NK-92 treated with Interleukin-12 subunit alpha and Interleukin-12 subunit beta, amount 100 ng/mL, for 24 hours (cell line): ENCODE results near the gene GRIK4.

Experiments used
- DNase-seq: peaks from one replicate; lab custom pipeline; 2025; lab: John Stamatoyannopoulos, UW

Gene GRIK4

GRCh38 chr11:120547811-120548681, 36.5 kb downstream of the GRIK4 start:
- no peak for DNase-seq

DNA sequence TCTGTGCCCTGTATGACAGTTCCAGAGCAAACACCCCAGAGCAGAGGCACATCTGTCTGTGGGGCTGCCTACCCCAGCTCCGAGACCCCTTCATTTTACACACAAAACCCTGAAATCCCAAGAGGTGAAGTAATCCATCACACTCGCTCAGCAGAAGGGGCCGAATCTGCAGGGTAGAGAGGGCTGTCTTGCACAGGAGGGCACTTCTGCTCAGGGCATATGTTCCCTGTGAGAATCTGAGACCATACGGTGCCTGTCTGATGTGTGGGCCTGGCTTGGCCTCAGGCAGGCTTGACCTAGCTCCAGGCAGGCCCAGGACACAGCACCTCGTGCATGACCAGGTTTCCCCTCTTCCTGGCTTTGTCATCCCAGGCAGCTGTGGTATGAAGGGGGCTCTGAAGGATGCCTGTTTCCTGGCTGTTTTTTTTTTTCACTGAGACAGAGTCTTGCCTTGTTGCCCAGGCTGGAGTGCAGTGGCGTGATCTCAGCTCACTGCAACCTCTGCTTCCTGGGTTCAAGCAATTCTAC, 37.2 kb downstream of the GRIK4 start:
- no peak for DNase-seq

GRCh38 chr11:120549346-120549745, 37.8 kb downstream of the GRIK4 start:
- no peak for DNase-seq

- no peak for DNase-seq
Measured at GRCh38 chr11:120550007-120550406, 38.5 kb downstream of the GRIK4 start.

GRCh38 chr11:120551191-120551590, 39.6 kb downstream of the GRIK4 start:
- DNase-seq = no peak

GRCh38 chr11:120554766-120555432, 43.4 kb downstream of the GRIK4 start:
- no peak for DNase-seq

GRCh38 chr11:120555433-120555773, 43.9 kb downstream of the GRIK4 start:
- DNase-seq = no peak

GRCh38 chr11:120556797-120557196, 45.2 kb downstream of the GRIK4 start:
- no peak for DNase-seq

GRCh38 chr11:120558744-120559431, 47.3 kb downstream of the GRIK4 start:
- DNase-seq = no peak

- DNase-seq = no peak
Measured at GRCh38 chr11:120561286-120561685, 49.7 kb downstream of the GRIK4 start.

DNA sequence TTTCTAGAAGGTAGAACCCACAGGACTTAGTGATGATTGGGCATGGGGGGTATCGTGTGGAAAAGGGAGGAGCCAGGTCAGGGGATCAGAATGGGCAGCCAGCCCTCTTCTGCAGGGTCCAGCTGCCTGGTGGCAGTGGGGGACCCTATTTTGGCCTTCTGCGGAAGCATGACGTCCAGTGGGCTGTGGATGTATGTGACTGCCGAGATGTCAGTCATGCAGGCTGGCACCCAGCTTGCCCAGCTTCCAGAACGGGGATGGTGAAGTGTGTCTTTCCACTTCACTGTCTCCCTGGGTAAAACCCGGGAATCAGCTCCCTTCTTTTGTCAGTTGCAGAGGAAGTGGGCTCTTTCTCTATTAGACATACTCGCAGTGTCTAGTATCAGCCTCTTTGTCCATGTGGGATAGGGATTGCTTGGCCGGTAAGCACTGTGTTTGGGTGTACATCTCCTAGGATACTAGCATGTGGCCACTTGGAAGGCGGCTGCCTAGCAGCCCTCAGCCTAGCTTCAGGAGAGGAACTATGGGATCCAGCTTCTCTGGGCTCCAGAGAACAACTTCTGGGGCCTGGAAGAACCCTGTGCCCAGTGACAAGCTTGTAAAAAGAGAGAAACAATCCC, 51.4 kb downstream of the GRIK4 start:
- DNase-seq = no peak

GRCh38 chr11:120563703-120564572, 52.4 kb downstream of the GRIK4 start:
- DNase-seq = no peak

- DNase-seq = no peak
Measured at GRCh38 chr11:120564573-120565311, 53.2 kb downstream of the GRIK4 start.

DNA sequence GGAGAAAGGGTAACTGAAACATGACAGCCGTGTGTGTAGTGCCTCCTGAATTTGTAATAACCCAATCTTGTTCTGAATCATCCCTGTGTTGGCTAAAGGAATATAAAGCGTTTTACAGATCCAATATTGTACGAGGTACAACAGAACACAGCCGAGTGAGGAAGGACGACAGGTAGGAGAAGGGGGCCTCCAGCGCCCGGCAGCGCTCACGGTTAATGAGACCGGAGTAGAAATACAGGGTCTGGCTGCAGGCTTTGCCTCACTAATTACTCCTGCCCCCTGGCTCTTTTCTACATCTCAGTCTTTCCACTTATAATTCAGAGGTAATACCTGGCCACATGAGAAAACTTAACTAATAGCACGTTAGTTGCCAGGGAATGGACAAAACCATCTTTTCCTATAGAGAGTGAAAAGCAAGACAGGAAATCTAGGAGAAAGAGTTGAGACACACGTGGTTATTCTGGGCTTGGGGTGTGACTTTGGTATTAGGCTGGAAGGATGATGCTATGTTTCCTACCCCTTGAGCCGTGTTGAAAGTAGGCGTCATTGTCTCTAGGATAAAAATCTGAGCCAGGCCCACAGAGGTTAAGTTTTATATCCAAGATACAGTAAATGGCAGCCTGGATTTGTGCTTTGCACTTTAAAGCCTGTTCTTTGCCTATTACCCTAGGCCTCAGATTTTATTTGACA, 54.1 kb downstream of the GRIK4 start:
- DNase-seq = no peak

DNA sequence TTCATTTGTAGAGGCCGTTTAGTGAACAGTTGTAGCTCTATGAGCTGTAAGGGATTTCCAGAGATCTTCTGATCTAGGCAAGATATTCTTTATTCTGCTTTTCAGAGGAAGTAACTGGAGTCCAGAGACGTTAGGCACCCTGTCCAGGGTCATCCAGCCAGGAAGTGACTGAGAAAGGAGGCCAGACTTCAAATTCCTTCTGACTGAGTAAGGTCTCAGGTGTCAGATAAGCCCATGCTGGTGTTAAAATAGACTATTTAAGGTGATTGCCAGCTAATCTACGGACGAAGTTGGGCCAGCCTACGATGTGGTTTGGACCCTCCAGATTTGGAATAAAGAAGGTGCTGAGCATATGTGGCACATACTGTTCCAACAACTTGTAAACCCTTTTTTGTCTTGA, 54.6 kb downstream of the GRIK4 start:
- DNase-seq = no peak

DNA sequence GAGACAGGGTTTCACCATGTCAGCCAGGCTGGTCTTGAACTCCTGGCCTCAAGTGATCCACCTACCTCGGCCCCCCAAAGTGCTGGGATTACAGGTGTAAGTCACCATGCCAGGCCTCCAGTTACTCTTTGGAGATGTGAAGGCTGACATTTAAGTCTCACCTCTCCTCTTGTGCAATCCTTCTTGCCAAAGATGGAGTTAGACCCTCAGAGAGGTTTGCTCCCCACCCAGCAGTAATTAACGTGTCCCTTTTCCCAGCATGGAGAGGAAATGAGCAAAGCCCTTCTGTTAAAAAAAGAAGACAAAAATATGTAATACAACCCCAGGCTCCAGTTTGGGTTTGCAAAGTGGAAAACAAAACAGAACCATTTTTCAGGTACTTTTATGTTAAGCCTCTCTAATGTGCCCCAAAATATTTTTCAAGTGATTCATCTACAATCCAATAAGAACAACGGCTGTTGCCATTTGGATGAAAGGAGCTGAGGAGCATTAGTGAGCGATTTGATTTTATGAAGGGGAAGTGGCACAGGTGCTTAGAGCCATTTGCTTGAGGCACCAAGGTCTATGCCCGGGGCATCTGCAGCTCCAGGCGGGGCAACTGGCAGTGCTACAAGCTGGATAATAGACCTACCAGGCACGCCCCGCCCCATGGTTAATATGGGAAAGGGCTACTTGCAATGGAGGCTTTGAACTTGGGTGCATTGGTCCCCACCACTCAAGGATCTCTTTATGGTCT, 57.2 kb downstream of the GRIK4 start:
- DNase-seq = no peak

GRCh38 chr11:120569861-120570260, 58.3 kb downstream of the GRIK4 start:
- no peak for DNase-seq

DNA sequence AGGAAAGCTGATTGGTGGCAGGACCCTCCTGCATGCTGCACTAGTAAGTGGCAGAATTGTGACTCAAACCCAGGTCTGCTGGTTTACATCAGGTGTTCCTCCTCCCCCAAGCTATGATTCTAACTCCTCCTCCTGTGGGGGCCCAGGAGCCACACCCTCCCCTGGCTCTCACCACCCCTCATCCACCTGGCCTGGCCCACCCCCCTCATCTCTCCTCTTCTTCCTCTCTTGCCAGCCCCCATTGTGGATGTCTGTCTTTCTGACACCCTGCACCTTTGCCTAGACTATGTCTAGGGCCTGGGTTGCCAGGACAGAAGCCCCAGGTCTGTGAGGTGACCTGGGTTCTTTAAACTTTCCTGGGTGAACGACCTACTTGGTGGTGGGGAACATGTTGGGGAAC, 59.9 kb downstream of the GRIK4 start:
- DNase-seq = no peak

DNA sequence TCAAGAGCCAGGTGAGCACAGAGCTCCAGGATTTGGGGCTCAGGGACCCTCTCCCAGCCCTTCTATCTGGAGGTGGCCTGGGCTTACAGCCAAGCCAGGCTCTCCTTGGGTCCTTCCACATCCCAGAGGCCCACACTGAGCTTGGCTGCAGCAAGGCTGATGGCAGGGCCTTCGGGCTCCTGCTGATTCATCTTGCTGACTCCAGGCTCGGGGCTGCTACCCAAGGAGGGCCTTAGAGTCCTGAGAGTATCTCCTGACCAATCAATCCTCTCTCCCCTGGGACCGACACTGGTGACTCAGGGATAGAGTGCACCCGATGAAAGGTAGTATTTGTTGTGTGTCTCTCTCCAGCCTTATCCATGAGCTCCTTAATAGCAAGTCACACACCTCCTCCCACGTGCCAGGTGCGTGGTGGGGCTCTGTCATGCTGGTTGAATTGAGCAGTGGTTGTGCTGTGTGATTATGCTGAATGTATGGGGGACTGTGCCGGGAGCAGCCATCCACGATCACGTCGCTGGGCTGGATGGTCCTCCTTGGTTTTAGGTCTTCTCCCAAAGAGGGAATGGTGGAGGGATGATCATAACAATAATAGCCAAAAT, 62.3 kb downstream of the GRIK4 start:
- no peak for DNase-seq
